GM19328 (cell line): ENCODE measurements around the gene EIF4E3.

Experiments
- ATAC-seq: cut with Tn5 transposase; IDR thresholded peaks from one replicate; pipeline ENCODE4 v1.9.1; 2021; ENCODE audit warnings: mild to moderate bottlenecking, moderate library complexity; ENCODE audit not compliant: unreplicated experiment

Gene EIF4E3

DNA sequence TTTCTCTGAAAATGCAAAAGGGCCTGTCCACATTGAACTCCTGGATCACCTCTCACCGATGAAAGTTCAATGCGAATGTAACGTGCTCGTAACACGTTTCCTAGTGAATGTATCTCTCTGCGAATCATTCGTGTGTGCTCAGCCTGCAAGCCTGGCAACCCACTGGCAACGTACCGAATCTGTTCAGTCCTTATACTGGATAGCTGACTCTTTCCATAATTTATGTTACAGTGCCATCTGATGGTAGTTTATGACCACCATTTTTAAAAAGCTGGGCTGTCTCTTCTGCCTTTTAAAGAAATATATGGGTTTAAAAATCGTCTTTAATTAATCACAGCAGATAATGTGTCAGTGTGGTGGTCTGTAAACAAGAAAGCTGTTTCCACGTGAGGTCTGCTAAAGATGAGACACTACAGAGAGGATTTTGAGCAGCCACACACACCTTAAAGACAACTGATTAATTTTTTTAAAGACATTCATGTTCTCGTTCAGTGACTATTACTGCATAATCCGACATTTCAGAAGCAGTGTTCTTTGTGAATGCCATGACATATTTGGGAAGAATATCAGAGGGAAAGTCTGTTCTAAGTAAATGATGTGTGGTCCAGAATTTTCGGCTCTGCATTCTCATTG is 72.3 kb downstream of the EIF4E3 start:
- ATAC-seq: peak; percentile 62

DNA sequence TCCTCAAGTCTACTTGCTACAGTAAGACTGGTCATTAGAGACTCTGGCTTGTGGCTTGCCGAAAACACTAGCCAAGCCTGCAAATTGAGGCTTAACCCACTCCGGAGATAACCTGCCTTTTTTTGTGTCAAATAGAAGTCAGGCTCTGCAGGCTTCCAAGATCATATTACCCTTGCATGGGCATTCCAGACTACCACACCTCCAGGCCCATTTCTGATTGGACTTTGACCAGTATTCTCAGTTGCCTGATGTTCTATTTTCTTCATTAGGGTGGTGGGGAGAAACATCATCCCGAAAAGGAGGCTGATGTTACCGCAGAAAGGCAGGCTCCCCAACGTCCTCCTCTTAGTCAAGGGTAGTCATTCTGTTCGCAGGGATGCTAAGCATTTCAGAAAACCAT is 73.6 kb downstream of the EIF4E3 start:
- no peak for ATAC-seq

DNA sequence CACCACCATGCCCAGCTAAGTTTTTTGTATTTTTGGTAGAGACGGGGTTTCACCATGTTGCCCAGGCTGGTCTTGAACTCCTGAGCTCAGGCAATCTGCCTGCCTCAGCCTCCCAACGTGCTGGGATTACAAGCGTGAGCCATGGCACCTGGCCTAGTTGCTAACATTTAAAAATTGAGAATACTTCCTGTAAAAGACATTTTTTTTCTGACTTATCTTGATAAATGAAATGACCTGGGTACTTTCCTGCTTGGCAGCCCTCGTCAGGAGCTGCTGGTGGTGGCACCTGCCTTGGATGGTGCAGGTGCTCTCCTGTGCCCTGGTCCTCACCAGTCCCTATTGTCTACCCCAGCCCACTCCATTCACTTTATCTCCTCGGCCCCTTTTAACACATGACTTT is 74.8 kb downstream of the EIF4E3 start:
- no peak for ATAC-seq

DNA sequence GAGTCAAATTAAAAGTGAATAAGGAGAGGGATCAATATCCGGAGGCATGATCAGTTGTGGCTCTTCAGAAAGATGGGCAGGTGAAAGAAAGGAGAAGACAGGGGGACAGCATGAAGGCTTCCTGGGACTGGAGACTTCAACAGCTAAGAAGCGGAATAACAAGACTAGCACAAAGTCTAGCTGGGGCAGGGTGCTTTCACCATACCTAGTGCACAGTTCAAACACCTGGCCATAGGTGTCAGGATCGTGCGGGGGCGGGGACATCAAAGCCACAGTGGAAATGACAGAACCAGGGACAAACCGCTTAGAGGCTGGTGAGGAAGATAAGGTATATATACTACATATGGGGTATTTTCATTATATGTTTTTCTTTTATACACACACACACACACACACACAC is 75.4 kb downstream of the EIF4E3 start:
- no peak for ATAC-seq

DNA sequence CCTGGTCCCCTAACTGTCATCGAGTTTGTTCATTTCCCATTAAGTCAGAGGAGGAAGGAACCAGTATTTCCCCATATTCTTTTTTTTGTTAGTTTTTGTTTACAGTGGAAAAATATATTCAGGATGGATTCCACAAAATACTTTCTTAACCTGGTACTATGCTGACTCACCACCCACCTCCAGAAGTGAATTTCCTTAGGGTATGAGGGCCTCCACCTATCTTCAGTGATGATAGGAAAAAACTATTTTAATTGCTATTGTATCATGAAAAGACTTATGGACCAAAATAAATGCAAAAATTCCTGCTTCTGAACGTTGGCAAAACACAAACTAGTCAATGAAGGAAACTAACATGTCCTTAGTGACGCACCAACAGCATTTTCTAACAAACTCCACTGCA is 77.5 kb downstream of the EIF4E3 start:
- no peak for ATAC-seq

DNA sequence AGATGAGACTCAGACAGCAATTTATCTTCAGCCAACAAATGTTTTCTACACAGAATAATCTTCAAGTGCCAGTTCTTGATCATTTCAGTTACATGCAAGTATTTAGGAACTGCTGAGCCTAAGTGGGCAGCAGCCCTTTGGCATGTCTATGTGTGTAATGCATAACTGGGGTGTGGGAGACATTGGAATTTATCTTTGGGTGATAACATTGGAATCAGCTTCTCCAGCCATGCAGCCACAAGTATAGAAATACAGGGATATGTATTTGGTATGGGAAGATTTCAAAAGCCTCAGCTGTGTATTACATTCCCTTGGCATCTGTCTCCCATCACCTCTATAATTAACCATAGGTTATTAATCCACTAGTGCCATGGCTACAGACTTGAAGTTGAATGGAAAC is 78.2 kb downstream of the EIF4E3 start:
- ATAC-seq: no peak

DNA sequence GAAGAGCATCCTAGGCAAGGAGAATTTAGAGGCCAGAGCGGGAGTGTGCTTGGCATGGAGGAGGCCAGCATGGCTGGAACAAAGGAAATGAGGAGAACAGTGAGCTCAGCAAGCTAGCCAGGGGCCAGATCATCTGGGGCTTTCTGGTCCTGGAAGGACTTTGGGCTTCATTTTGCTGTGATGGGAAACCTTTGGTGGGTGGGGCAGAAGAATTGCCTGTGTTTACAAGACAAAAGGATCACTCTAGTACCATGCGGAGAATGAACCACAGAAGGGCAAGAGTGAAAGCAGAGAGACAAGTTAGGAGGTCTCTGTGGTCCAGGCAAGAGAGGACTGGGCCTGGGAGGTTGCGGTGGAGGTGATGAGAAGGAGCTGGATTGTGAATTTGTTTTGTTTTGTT is 80.1 kb downstream of the EIF4E3 start:
- no peak for ATAC-seq

DNA sequence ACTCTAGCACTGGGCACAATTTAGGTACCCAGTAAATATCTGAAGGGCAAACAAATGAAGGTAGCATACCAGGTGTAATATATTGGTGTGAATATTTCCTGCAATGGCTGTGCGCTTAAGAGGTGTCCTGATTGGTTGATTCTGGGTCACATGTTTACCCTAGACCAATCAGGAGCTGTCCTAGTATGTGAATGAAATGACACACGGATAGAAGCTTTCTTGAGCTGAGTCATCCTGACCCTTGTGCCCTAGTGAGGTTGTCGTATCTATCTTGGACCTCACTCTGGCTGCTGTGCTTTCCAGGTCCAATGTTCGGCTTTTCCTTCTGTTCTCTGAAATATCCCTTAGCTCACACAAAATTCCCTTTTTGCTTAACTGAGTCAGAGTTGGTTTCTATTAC is 83.5 kb downstream of the EIF4E3 start:
- no peak for ATAC-seq

DNA sequence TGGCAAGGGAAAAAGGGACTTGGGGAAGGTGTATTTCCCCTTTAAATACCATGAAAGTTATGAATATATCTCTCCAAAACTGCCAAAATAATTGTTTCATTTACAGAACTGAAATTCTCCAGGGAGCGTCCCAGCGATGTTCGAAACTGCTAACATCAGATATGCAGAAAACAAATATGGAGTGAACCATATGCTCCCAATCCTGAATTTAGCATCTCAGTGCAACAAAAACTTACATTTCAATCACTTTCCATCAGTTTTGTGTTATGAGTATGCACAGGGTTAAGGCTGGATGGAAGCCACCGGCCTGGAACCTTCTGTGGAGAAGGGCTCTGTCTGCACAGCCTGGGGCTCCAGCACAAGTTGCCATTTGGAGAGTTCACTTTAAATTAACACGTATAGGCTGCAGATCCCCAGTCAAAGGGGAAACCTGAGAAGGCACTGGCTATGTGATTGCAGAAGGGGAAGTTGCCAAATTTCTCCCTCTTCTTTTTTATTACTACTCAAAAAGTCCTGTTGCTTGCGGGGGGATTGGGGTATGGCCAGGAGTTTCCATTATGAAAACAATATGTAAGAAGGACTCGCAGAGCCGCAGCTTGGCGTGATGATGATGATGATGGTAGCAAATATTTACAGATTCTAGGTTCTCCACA is 84.7 kb downstream of the EIF4E3 start:
- no peak for ATAC-seq

DNA sequence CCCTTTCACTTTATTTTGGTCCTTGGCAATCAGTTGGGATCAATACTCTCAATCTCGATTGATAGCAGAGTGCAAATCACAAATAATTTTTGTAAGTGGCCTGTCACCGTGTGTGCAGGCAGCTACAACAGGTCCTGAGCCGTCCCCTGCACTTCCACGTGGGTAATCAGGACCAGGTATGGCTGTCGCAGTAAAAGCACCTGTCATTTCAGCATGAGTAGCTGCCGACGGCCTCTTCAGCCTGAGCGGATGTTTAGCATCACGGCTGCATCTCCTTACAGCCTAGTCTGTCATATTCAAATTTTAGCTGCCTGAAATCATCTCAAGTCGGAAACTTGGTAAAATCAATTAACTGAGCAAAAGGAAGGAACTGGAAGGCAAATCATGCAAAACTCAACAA is 88.7 kb downstream of the EIF4E3 start:
- no peak for ATAC-seq

DNA sequence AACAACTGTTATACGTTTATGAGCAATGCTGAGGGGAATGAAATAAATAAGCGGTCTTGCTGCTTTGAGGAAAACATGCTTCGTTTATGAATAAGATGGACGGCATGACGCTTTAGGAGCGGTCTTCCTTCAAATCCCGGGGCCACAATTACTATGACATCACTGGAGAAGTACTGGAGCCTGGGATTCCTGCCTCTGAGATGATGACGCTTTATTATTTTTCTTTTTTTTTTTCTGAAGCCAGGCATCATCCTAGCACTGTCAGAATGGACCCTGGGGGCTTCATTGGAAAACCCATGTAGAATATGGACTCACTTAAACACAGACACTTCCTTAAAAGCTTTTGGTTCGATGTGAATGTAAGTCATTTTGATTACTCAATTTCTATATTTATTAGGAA is 89.2 kb downstream of the EIF4E3 start:
- no peak for ATAC-seq

DNA sequence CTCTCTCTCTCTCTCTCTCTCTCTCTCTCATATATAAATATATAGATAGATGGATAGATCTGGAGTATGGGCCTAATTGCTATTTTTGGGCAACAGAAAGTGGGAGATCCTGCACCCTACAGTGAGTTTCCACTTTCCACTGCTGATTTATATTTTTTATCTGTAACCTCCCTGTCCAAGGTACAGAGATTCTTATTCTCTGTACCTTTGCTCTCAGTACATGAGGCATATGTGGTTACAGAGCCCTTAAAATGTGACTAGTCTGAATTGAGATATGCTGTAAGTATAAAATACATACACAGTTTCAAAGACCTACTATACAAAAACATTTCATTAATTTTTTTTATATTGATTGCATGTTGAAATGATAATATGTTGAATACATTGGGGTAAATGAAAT is 90.5 kb downstream of the EIF4E3 start:
- ATAC-seq: no peak

DNA sequence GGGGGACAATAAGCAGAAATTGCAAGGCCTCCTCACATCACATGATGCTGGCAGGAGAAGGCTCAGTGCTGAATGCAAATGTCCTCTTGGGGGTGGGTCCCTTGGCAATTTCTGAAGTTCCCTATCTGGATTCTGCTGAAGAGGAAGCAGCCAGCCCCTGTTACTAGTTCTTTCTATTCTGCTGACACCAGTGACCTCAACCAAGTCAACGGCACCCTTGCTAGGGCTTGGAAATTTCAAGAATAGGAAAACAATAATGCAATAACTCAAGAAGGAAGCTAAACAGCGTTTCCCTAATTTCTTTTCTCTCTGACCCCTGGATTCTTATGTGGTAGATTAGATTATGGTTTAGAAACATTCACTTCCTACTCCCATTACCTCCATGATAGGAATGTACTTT is 95.5 kb downstream of the EIF4E3 start:
- ATAC-seq: no peak

DNA sequence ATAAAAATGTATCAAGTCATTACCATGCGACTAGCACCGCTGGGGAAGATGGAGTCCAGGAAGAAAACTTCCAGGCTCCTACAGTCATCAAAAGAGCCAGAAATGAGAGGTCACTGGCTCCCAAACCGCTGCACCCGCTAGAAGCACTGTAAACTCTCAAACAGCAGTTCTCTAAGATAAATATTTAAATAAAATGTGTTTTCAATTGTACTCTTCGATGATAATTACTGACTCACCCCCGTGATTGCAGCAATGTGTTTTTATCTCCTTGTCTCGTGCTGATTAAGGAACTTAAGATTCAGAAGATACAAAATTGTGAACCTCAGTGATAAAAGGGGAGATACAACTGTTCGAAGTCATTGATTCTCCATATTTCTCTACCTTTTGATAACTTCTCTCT is 95.9 kb downstream of the EIF4E3 start:
- ATAC-seq: no peak

DNA sequence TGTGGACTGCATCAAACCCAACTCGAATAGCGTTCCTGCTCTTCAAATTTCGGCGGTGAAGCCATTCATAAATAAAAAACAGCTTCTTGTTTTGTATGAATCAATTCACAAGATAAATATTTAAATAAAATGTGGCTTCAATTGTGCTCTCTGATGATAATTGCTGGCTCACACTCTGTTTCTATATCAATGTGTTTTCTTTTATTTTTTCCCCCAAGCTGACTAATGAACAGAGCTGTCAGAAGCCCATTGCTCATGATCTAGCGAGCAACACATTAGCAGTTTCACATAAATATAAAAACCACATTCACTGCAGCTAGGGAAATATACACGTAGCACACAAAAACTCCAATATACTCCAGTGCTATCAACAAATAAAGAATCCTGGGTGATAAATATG is 96.7 kb downstream of the EIF4E3 start:
- no peak for ATAC-seq

DNA sequence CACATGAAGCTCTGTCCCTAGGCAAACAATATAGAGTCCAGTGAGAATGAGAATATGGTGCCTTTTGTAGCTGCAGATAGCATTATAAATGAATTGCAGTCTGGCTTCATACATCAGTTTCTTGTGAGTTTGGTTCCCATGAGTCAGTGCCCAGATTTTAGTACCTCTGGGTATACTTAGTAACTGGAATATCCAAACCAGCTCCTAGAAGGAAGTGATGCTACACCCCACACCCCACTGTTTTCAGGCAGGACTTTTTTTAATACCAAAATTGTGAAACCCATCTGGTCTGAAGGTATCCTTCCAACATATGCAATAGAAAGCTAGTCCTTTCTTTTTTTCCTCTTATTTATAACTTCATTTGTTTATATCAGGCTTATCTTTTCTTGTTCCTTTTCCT is 99.5 kb downstream of the EIF4E3 start:
- no peak for ATAC-seq
